OCI-LY3 (cell line): ENCODE measurements around the gene ZNF593OS.

ENCODE experiments used
- CTCF ChIP-seq: fragments of 200-600, 300-600 bp; sonication (generic); IDR thresholded peaks from 2 replicates; pipeline ENCODE4 v1.5.1; 2014; ENCODE audit warnings: antibody characterized with exemption, low read length, low read depth
- EZH2phosphoT487 ChIP-seq: fragments of 200-600 bp; shearing (Covaris generic); IDR thresholded peaks from 2 replicates; pipeline ENCODE4 v1.6.1; 2018; ENCODE audit warnings: antibody characterized with exemption, mixed run types, low read depth

- TF ChIP-seq CTCF (no peak), EZH2phosphoT487 (no peak)
Measured at GRCh38 chr1:26170472-26170821, 1.2 kb downstream of the ZNF593OS start.
